Stimulated activated CD4-positive, alpha-beta T cell treated with anti-CD3 and anti-CD28 coated beads, Interleukin-12 subunit alpha, Interleukin-12 subunit beta, amount 100 ng/mL, for 24 hours (primary cell): ENCODE measurements around the gene LDHAL6B.

ENCODE experiments used
- DNase-seq, 2 experiments: peaks; one replicate each; pipeline ENCODE4 v3.0.0-alpha.2; 2020; ENCODE audit warnings: low read depth in 2 of 2

LDHAL6B gene

GRCh38 chr15:59177317-59177660 is 29.4 kb upstream of the LDHAL6B start:
- DNase-seq = no peak

GRCh38 chr15:59178151-59178695 is 28.4 kb upstream of the LDHAL6B start:
- DNase-seq = no peak

- no peak for DNase-seq
These were observed 26.9 kb upstream of the LDHAL6B start for GRCh38 chr15:59179717-59180116.

GRCh38 chr15:59180945-59181600 is 25.6 kb upstream of the LDHAL6B start:
- no peak for DNase-seq

- no peak for DNase-seq
These were observed 20.9 kb upstream of the LDHAL6B start for GRCh38 chr15:59185725-59186124.

- DNase-seq = no peak
These were observed 20.1 kb upstream of the LDHAL6B start for GRCh38 chr15:59186501-59186900.

- no peak for DNase-seq
These were observed 17.4 kb upstream of the LDHAL6B start for GRCh38 chr15:59189241-59189640.

GRCh38 chr15:59190291-59190690 is 16.4 kb upstream of the LDHAL6B start:
- no peak for DNase-seq

- no peak for DNase-seq
These were observed 14.8 kb upstream of the LDHAL6B start for GRCh38 chr15:59191855-59192237.

GRCh38 chr15:59194639-59195325 is 11.9 kb upstream of the LDHAL6B start:
- no peak for DNase-seq

GRCh38 chr15:59196416-59196815 is 10.2 kb upstream of the LDHAL6B start:
- no peak for DNase-seq

GRCh38 chr15:59197454-59197853 is 9.2 kb upstream of the LDHAL6B start:
- no peak for DNase-seq

- DNase-seq = no peak
These were observed 6.8 kb upstream of the LDHAL6B start for GRCh38 chr15:59199626-59200465.

- DNase-seq = no peak
These were observed 6.1 kb upstream of the LDHAL6B start for GRCh38 chr15:59200560-59200959.

GRCh38 chr15:59203008-59203407 is 3.6 kb upstream of the LDHAL6B start:
- no peak for DNase-seq

GRCh38 chr15:59203657-59204056 is 3.0 kb upstream of the LDHAL6B start:
- DNase-seq = no peak

GRCh38 chr15:59205839-59206622 is 612 bp upstream of the LDHAL6B start:
- DNase-seq = no peak

- DNase-seq = no peak
These were observed 2.1 kb downstream of the LDHAL6B start for GRCh38 chr15:59208613-59209249.

- DNase-seq = no peak
These were observed 3.5 kb downstream of the LDHAL6B start for GRCh38 chr15:59210186-59210585.

- no peak for DNase-seq
These were observed 10.3 kb downstream of the LDHAL6B start for GRCh38 chr15:59216911-59217310.

- no peak for DNase-seq
These were observed 11.3 kb downstream of the LDHAL6B start for GRCh38 chr15:59217876-59218498.
